NB4 (cell line): ENCODE results near the gene SCG2.

Experiments used
- DNase-seq: peaks from one replicate; pipeline ENCODE4 v3.0.0; 2010; ENCODE audit warnings: low read depth
- H3K4me3 ChIP-seq: one replicate; pipeline ENCODE4 v1.5.1; 2011; ENCODE audit warnings: mild to moderate bottlenecking, low read depth, low read length, moderate library complexity
- CTCF ChIP-seq: IDR thresholded peaks from one replicate; pipeline ENCODE4 v1.5.1; 2012; ENCODE audit warnings: low read depth, low read length
- MAX ChIP-seq: IDR thresholded peaks from 2 replicates; pipeline ENCODE4 v1.6.1; 2011; ENCODE audit warnings: low read depth, low read length
- MYC ChIP-seq: IDR thresholded peaks from 2 replicates; pipeline ENCODE4 v1.6.1; 2011; ENCODE audit warnings: low read depth, low read length
- POLR2A ChIP-seq: IDR thresholded peaks from 2 replicates; pipeline ENCODE4 v1.6.1; 2011; ENCODE audit warnings: mild to moderate bottlenecking; ENCODE audit not compliant: insufficient read length; ENCODE audit errors: extremely low read depth

The SCG2 gene

GRCh38 chr2:223580951-223581350 is 21.2 kb downstream of the SCG2 start:
- no peak for TF ChIP-seq POLR2A
- no peak for TF ChIP-seq MYC
- TF ChIP-seq MAX: no peak
- TF ChIP-seq CTCF: no peak
- no peak for DNase-seq
- no peak overlapping the region for H3K4me3 ChIP-seq

GRCh38 chr2:223578846-223579245 is 23.3 kb downstream of the SCG2 start:
- TF ChIP-seq MYC (no peak), POLR2A (no peak), MAX (no peak), CTCF (no peak)
- no peak for DNase-seq
- H3K4me3 ChIP-seq: no peak overlapping the region

- DNase-seq: no peak
- H3K4me3 ChIP-seq: no peak overlapping the region
- no peak for TF ChIP-seq MAX
- TF ChIP-seq MYC: no peak
These were observed 25.3 kb downstream of the SCG2 start for GRCh38 chr2:223576873-223577272.

GRCh38 chr2:223570784-223571183 is 31.4 kb downstream of the SCG2 start:
- no peak for TF ChIP-seq MYC
- TF ChIP-seq CTCF: no peak
- TF ChIP-seq MAX: no peak
- no peak for TF ChIP-seq POLR2A
- DNase-seq: no peak
- H3K4me3 ChIP-seq: no peak overlapping the region

- H3K4me3 ChIP-seq: no peak overlapping the region
- DNase-seq: no peak
- TF ChIP-seq POLR2A (no peak), MYC (no peak), CTCF (no peak), MAX (no peak)
These were observed 35.8 kb downstream of the SCG2 start for GRCh38 chr2:223566396-223566795.

DNA sequence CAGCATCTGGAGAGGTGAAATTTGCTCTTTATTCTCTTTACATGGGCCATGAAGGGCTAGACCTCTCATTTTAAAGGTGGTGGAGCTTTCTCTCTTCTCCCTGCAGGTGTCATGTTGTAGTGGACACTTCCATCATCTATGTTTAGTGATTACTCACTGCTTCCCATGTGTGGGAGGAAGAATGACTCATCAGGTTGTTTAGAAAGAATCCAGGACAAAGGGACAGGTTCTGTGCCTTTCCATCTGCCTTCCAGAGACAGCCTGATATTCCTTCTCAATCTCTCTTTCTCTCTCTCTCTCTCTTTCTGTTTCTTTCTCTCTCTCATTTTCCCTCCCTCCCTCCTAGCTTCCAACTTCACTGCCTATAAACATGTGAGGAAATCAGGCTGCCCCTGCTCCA is 38.7 kb downstream of the SCG2 start:
- TF ChIP-seq POLR2A (no peak), CTCF (no peak), MYC (no peak), MAX (no peak)
- DNase-seq: peak; percentile 30
- H3K4me3 ChIP-seq: no peak overlapping the region
